ELF-1 (cell line): ENCODE results near the gene CIC.
A peak's percentile ranks its signal among the peaks of the same experiment; 100 is the strongest.

Experiments
- DNase-seq: peaks from one replicate; pipeline ENCODE4 v3.0.0-alpha.2; 2016; ENCODE audit warnings: low read depth, low spot score

The CIC gene

GRCh38 chr19:42268704-42269477 is at the start of gene CIC:
CIC (plus strand) TSS chr19:42269252; CDS start chr19:42271784, 2,532 bp downstream.
- DNase-seq: peak; percentile 100

GRCh38 chr19:42219812-42220750 is 49.0 kb upstream of the CIC start, which contains the start of gene ZNF526:
ZNF526 (plus strand) TSS chr19:42220312; CDS start chr19:42224404, 4,092 bp downstream.
- peak; percentile 99 for DNase-seq

- DNase-seq: no peak
Measured at GRCh38 chr19:42220751-42221097, 48.3 kb upstream of the CIC start.

- DNase-seq: no peak
Measured at GRCh38 chr19:42224940-42225717, 43.9 kb upstream of the CIC start.

GRCh38 chr19:42225718-42226292 is 43.2 kb upstream of the CIC start:
- no peak for DNase-seq

GRCh38 chr19:42226886-42227285 is 42.2 kb upstream of the CIC start:
- no peak for DNase-seq

- DNase-seq: no peak
Measured at GRCh38 chr19:42228641-42229040, 40.4 kb upstream of the CIC start.

GRCh38 chr19:42229301-42229854 is 39.7 kb upstream of the CIC start:
- DNase-seq: no peak

GRCh38 chr19:42229855-42230351 is 39.1 kb upstream of the CIC start:
- no peak for DNase-seq

- no peak for DNase-seq
Measured at GRCh38 chr19:42230571-42230970, 38.5 kb upstream of the CIC start.

- DNase-seq: no peak
Measured at GRCh38 chr19:42232435-42232834, 36.6 kb upstream of the CIC start.

- DNase-seq: no peak
Measured at GRCh38 chr19:42233106-42233505, 35.9 kb upstream of the CIC start.

GRCh38 chr19:42233678-42234292 is 35.3 kb upstream of the CIC start:
- no peak for DNase-seq

- no peak for DNase-seq
Measured at GRCh38 chr19:42234364-42234763, 34.7 kb upstream of the CIC start.

- no peak for DNase-seq
Measured at GRCh38 chr19:42235181-42235580, 33.9 kb upstream of the CIC start.

- DNase-seq: no peak
Measured at GRCh38 chr19:42239544-42240220, 29.4 kb upstream of the CIC start.

- DNase-seq: no peak
Measured at GRCh38 chr19:42241279-42241678, 27.8 kb upstream of the CIC start.

GRCh38 chr19:42242069-42242511 is 27.0 kb upstream of the CIC start:
- DNase-seq: no peak

- peak; percentile 99 for DNase-seq
Measured at GRCh38 chr19:42242512-42243409, 26.3 kb upstream of the CIC start, which contains the start of gene GSK3A. GSK3A (minus strand) TSS chr19:42242602; CDS start chr19:42242465, 137 bp downstream.
